ENCODE data around the gene ETFBKMT.
A peak's percentile ranks its signal among the peaks of the same experiment; 100 is the strongest.

The ETFBKMT gene

GRCh38 chr12:31659087-31659942 is at the start of gene ETFBKMT:
TSS of gene ETFBKMT (plus strand) at chr12:31659688. CDS start at chr12:31661954, 2,266 bp downstream.
- DNase-seq (ENCODE audit: extremely low read depth in 1 of 2, low read depth in 1 of 2), result peak; percentile 81 to 94

GRCh38 chr12:31612819-31613218 is 46.7 kb upstream of the ETFBKMT start:
- no peak for DNase-seq (ENCODE audit: extremely low read depth in 1 of 2, low read depth in 1 of 2)

GRCh38 chr12:31618228-31619025 is 41.1 kb upstream of the ETFBKMT start:
- DNase-seq (ENCODE audit: extremely low read depth in 1 of 2, low read depth in 1 of 2), result no peak

GRCh38 chr12:31620311-31620710 is 39.2 kb upstream of the ETFBKMT start:
- DNase-seq (ENCODE audit: extremely low read depth in 1 of 2, low read depth in 1 of 2), result no peak

GRCh38 chr12:31622038-31622437 is 37.5 kb upstream of the ETFBKMT start:
- no peak for DNase-seq (ENCODE audit: extremely low read depth in 1 of 2, low read depth in 1 of 2)

GRCh38 chr12:31626270-31626995 is 33.1 kb upstream of the ETFBKMT start:
- no peak for DNase-seq (ENCODE audit: extremely low read depth in 1 of 2, low read depth in 1 of 2)

- no peak for DNase-seq (ENCODE audit: extremely low read depth in 1 of 2, low read depth in 1 of 2)
Measured at GRCh38 chr12:31627456-31628054, 31.9 kb upstream of the ETFBKMT start.

GRCh38 chr12:31629756-31630732 is 29.4 kb upstream of the ETFBKMT start:
- DNase-seq (ENCODE audit: extremely low read depth in 1 of 2, low read depth in 1 of 2), result no peak

- no peak for DNase-seq (ENCODE audit: extremely low read depth in 1 of 2, low read depth in 1 of 2)
Measured at GRCh38 chr12:31631023-31631724, 28.3 kb upstream of the ETFBKMT start.

GRCh38 chr12:31631809-31632208 is 27.7 kb upstream of the ETFBKMT start:
- no peak for DNase-seq (ENCODE audit: extremely low read depth in 1 of 2, low read depth in 1 of 2)

- DNase-seq (ENCODE audit: extremely low read depth in 1 of 2, low read depth in 1 of 2), result no peak
Measured at GRCh38 chr12:31633464-31633863, 26.0 kb upstream of the ETFBKMT start.

- no peak for DNase-seq (ENCODE audit: extremely low read depth in 1 of 2, low read depth in 1 of 2)
Measured at GRCh38 chr12:31634620-31635019, 24.9 kb upstream of the ETFBKMT start.

- DNase-seq (ENCODE audit: extremely low read depth in 1 of 2, low read depth in 1 of 2), result no peak
Measured at GRCh38 chr12:31641509-31642090, 17.9 kb upstream of the ETFBKMT start.

- no peak for DNase-seq (ENCODE audit: extremely low read depth in 1 of 2, low read depth in 1 of 2)
Measured at GRCh38 chr12:31644536-31644935, 15.0 kb upstream of the ETFBKMT start.

GRCh38 chr12:31645924-31646323 is 13.6 kb upstream of the ETFBKMT start:
- no peak for DNase-seq (ENCODE audit: extremely low read depth in 1 of 2, low read depth in 1 of 2)

- DNase-seq (ENCODE audit: extremely low read depth in 1 of 2, low read depth in 1 of 2), result no peak
Measured at GRCh38 chr12:31647086-31647491, 12.4 kb upstream of the ETFBKMT start.

- no peak for DNase-seq (ENCODE audit: extremely low read depth in 1 of 2, low read depth in 1 of 2)
Measured at GRCh38 chr12:31650918-31651317, 8.6 kb upstream of the ETFBKMT start.

GRCh38 chr12:31651893-31652521 is 7.5 kb upstream of the ETFBKMT start:
- DNase-seq (ENCODE audit: extremely low read depth in 1 of 2, low read depth in 1 of 2), result no peak

Measured in stimulated activated CD8-positive, alpha-beta memory T cell treated with anti-CD3 and anti-CD28 coated beads, Interleukin-7, amount 100 ng/mL, for 48 hours (primary cell).